Neural crest cell (in vitro differentiated cells): ENCODE data around the gene ASTN1. TPM values are rescaled to one million over a fixed set of nuclear protein-coding genes. Genes with fewer than 3 reads are reported as not detected.

ENCODE experiments used
- DNase-seq: peaks from one replicate; pipeline ENCODE4 v3.0.0; 2021; ENCODE audit warnings: low read depth, mixed read lengths, low spot score
- H3K27ac Mint-ChIP-seq: one replicate; pipeline ENCODE4 v1.8.0; 2021; ENCODE audit warnings: mild to moderate bottlenecking, mixed read lengths; ENCODE audit not compliant: unreplicated experiment
- H3K27me3 Mint-ChIP-seq: 2 replicates; pipeline ENCODE4 v1.8.0; 2021; ENCODE audit warnings: low read depth, mild to moderate bottlenecking, mixed read lengths
- H3K36me3 Mint-ChIP-seq: 2 replicates; pipeline ENCODE4 v1.8.0; 2021; ENCODE audit warnings: low read depth, mild to moderate bottlenecking, mixed read lengths
- H3K4me1 Mint-ChIP-seq: 2 replicates; pipeline ENCODE4 v1.8.0; 2021; ENCODE audit warnings: mixed read lengths
- H3K4me3 Mint-ChIP-seq: one replicate; pipeline ENCODE4 v1.8.0; 2021; ENCODE audit warnings: mild to moderate bottlenecking, mixed read lengths
- H3K9me3 Mint-ChIP-seq: 2 replicates; pipeline ENCODE4 v1.8.0; 2021; ENCODE audit warnings: mixed read lengths
- CTCF ChIP-seq: fragments of 200-600 bp; sonication (generic); conservative IDR thresholded peaks from 2 replicates; pipeline ENCODE4 v1.5.0; 2021; ENCODE audit warnings: antibody characterized with exemption, mild to moderate bottlenecking
- total RNA-seq: library from RNA; stranded (reverse); gene quantifications from 2 replicates; pipeline ENCODE4 v1.2.1, GENCODE V29; 2021

The ASTN1 gene
- total RNA-seq, 1 donor from 2014 or later: 21.8 TPM

GRCh38 chr1:177185209-177185608 lies 20.7 kb upstream of the ASTN1 start:
- no peak overlapping the region for H3K4me3 Mint-ChIP-seq
- no peak overlapping the region for H3K27ac Mint-ChIP-seq
- DNase-seq: no peak
- peaks cover 12% of the 10 kb centered on the region for H3K4me1 Mint-ChIP-seq
- peak; percentile 64 for TF ChIP-seq CTCF
- no peaks in the 10 kb centered on the region for H3K36me3 Mint-ChIP-seq
- peaks cover 6% of the 10 kb centered on the region for H3K9me3 Mint-ChIP-seq
- peaks cover 24% of the 10 kb centered on the region for H3K27me3 Mint-ChIP-seq

GRCh38 chr1:177183836-177184235 lies 19.3 kb upstream of the ASTN1 start:
- Mint-ChIP-seq H3K27ac (no peak overlapping the region), H3K9me3 (peaks cover 6% of the 10 kb centered on the region), H3K4me1 (peaks cover 12% of the 10 kb centered on the region), H3K27me3 (peaks cover 34% of the 10 kb centered on the region), H3K36me3 (no peaks in the 10 kb centered on the region), H3K4me3 (no peak overlapping the region)
- TF ChIP-seq CTCF: no peak
- DNase-seq: no peak

GRCh38 chr1:177181631-177182291 lies 17.2 kb upstream of the ASTN1 start:
- DNase-seq: peak; percentile 90
- Mint-ChIP-seq H3K27ac (peak overlapping the region; percentile 37), H3K9me3 (peaks cover 3% of the 10 kb centered on the region), H3K36me3 (no peaks in the 10 kb centered on the region), H3K4me3 (peak overlapping the region; percentile 82), H3K27me3 (peaks cover 55% of the 10 kb centered on the region), H3K4me1 (peaks cover 12% of the 10 kb centered on the region)
- TF ChIP-seq CTCF: peak; percentile 84

- no peak for DNase-seq
- peaks cover 58% of the 10 kb centered on the region for H3K27me3 Mint-ChIP-seq
- no peaks in the 10 kb centered on the region for H3K36me3 Mint-ChIP-seq
- peak overlapping the region; percentile 37 for H3K27ac Mint-ChIP-seq
- H3K9me3 Mint-ChIP-seq: peaks cover 3% of the 10 kb centered on the region
- H3K4me1 Mint-ChIP-seq: peaks cover 12% of the 10 kb centered on the region
- no peak for TF ChIP-seq CTCF
- peak overlapping the region; percentile 82 for H3K4me3 Mint-ChIP-seq
Measured at GRCh38 chr1:177181280-177181630, 16.7 kb upstream of the ASTN1 start.

GRCh38 chr1:177174921-177175634 lies 10.6 kb upstream of the ASTN1 start:
- H3K4me3 Mint-ChIP-seq: no peak overlapping the region
- DNase-seq: no peak
- H3K4me1 Mint-ChIP-seq: no peaks in the 10 kb centered on the region
- H3K9me3 Mint-ChIP-seq: no peaks in the 10 kb centered on the region
- peaks cover 39% of the 10 kb centered on the region for H3K27me3 Mint-ChIP-seq
- TF ChIP-seq CTCF: no peak
- no peak overlapping the region for H3K27ac Mint-ChIP-seq
- no peaks in the 10 kb centered on the region for H3K36me3 Mint-ChIP-seq
